GM18858 (cell line): ENCODE measurements around the gene AXDND1.

Experiments used
- ATAC-seq: cut with Tn5 transposase; IDR thresholded peaks from one replicate; pipeline ENCODE4 v1.9.1; 2021; ENCODE audit not compliant: unreplicated experiment

Gene AXDND1

DNA sequence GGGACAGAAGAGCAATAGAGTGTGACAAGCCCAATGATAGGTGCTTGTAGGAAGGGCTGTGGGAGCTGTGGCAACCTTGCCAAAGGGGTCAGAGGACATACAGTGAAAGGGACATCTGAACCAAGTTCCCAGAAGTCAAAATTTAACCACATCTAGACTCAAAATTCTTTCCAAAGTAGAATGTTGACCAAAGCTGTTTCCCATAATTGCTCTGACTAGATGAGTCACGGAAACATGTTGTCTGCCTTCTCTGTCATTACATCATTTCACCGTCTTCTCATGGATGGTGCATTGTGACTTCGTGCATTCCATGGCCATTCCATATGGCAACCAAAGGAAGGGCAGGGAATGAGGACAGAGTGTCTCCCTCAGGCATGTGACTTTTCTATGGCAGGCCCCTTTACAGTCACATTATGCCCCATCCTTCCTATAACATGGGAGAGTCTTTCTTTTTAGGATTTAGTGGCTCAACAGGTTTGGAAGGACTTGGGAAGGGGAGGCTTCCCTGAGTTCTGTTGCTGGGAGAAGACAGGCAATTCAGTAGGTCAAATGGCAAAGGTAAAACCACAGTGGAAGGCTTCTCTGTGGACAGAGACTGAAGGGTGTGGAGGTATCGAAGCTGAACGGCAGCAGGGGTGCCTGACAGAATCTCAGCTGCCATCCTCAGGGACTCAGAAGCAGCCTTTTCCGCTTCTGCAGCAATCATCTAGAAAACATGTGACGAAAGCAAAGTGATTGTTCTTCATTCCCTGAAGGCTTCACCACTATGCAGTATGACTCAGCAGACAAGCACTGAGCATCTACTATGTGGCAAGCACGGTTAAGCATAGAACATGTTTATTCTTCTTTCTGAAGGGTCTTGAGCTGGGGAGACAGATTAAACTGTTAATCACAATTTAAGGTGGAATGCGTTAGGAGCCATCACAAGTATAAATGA lies 185.2 kb downstream of the AXDND1 start:
- ATAC-seq = peak; percentile 55

DNA sequence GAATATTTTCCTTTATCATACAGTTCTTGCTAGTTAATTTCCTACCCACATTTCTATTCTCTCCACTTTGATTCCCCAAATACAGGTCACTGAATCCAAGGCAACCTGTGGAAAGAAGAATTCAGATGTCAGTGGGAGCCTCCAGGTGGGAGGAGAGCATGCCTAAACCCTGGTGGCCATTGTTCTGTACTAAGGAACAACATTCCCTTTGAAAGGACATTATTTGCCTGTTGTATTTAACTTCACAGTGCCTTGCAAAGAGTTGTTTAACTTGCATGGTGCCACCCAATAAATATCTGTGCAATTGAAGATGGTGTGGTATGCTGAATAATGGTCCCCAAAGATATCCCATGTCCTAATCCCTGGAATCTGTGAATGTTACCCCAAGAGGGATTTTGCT lies 188.7 kb downstream of the AXDND1 start:
- ATAC-seq = no peak

DNA sequence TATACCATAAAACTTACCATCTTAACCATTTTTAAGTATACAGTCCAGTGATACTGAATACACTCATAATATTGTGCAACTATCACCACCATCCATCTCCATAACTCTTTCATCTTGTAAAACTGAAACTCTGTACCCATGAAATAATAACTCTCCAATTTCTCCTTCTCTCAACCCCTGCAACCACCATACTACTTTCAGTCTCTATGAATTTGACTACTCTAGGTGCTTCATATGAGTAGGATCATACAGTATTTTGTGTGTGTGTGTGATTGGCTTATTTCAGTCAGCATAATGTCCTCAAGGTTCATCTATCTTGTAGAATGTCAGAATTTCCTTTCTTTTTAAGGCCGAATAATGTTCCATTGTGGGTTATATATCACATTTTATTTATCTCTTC lies 192.3 kb downstream of the AXDND1 start:
- ATAC-seq = no peak

- ATAC-seq = no peak
These were observed 209.9 kb downstream of the AXDND1 start, which contains the start of gene NPHS2 for GRCh38 chr1:179575497-179576314. Gene NPHS2, minus strand, starts transcription at chr1:179575948. Its CDS starts 84 bp downstream, at chr1:179575864.

- ATAC-seq = no peak
These were observed 210.7 kb downstream of the AXDND1 start for GRCh38 chr1:179576509-179576908.

DNA sequence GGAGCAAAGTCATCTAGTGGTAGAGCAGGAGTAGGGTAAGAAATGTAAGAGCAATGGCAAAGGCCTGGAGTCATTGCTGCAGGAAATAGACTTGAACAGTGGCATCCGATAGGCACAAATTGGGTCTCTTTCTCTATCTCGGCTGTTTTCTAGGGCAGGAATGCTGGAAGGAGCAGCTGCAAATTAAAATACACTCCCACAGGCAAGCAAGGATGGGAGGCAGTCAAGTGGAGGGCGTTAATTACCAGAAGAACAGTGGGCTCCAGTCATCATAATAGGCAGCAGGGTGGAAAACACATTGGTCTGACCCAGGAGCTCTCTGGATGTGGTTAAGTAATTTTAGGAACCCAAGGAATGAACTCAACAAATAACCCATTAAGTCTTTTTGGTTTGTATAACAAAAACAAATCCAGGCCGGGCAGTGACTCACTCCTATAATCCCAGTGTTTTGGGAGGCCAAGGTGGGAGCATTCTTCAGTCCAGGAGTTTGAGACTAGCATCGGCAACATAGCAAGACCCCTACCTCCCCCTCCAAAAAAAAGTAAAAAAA lies 218.1 kb downstream of the AXDND1 start:
- ATAC-seq = no peak

- ATAC-seq = no peak
These were observed 220.5 kb downstream of the AXDND1 start for GRCh38 chr1:179586107-179586823.

DNA sequence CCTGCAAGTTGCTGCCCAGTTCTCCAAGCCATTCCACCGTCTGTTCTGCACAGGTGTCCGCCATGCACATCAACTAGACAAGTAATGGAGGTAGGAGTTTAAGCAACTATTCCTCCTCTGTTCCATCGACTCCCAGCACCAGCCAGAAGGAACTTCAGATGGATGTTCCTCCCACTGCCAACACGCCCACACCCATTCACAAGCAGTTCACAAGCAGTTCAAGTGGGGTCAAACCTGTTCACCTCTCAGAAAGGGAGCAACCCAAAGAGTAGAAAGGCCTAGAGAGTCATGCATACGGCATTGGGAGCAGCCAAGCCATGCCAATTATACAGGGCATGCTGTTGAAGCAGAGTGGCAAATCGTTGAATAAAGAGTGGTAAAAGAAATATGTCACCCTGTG lies 221.6 kb downstream of the AXDND1 start:
- ATAC-seq = no peak

GRCh38 chr1:179588425-179589024 lies 222.8 kb downstream of the AXDND1 start:
- ATAC-seq = no peak

DNA sequence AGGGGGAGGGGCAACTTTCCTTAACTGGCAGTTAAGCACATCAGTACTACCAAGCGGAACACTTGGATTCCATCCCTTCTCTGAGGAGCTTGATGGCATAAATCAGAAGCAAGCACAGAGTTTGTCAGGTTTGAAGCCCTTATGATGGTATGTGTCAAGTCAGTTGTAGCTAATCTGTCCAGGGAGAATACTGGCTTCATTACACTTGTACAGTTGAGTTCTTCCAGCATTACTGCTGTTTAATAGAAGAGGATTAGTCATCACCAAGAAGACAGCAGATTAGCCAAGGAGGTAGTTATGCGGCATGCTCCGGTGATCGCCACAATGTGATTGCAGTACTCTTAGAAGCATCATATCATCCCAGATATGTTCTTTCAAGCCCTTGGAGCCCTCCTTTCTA lies 223.7 kb downstream of the AXDND1 start:
- no peak for ATAC-seq

DNA sequence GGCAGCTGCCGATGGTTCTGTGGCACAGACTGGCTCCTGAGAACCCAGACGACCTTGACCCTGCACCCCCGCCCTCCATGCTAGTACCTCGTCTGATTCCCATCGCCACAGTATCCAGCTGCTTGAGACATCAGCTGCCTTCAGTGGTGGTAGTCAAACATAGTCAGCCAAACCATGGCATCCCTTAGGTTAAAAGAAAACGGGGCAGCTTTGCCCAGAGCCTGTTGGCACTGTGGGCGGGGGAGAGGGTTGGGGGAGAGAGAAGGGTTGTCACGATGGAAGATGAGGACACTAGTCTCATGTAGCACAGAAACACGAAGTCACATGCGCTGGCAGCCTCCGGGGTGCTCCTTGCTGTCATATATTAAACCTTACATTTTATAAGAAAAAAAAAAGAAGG lies 224.9 kb downstream of the AXDND1 start:
- ATAC-seq = no peak

GRCh38 chr1:179591253-179591591 lies 225.5 kb downstream of the AXDND1 start:
- ATAC-seq = no peak

GRCh38 chr1:179591592-179592580 lies 226.1 kb downstream of the AXDND1 start, which contains the start of gene TDRD5:
Gene TDRD5, plus strand, starts transcription at chr1:179591832. Its CDS starts 784 bp downstream, at chr1:179592616.
- no peak for ATAC-seq

- ATAC-seq = peak; percentile 76
These were observed 232.9 kb downstream of the AXDND1 start for GRCh38 chr1:179598631-179599030.

DNA sequence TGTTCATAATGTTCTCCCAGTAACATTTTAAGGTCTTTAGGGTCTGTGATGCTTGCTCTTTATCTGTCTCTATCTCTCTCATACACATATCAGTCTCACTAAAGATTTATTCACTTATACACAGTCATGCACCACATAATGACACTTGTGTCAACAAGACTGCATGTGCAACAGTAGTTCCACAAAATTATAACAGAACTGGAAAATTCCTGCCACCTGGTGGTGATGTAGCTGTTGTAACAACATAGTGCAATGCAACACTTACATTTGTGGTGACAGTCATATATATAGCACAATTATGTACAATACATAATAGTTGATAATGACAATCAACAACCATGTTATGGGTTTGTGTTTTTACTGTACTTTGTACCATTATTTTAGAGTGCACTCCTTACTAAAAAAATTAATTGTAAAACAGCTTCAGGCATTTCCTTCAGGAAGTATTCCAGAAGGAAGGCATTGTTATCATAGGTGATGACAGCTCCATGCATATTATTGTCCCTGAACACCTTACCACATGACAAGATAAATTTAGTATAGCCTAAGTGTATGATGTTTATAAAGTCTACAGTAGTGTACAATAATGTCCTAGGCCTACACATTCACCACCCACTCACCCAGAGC lies 234.0 kb downstream of the AXDND1 start:
- no peak for ATAC-seq

DNA sequence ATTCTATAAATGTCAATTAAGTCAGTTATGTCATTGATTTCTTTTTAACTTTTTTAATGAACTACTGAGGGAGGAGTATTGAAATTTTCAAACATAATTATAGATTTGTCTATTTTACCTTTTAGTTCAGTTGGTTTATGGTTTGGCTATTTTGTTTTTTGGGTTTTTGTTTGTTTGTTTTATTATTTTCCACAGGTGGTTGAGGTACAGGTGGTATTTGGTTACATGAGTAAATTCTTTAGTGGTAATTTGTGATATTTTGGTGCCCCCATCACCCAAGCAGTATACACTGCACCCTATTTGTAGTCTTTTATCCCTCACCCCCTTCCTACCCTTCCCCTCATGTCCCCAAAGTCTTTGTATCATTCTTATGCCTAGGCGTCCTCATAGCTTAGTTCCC lies 235.3 kb downstream of the AXDND1 start:
- ATAC-seq = no peak
